K562 (cell line): ENCODE measurements around the gene TIMM10. TPM values are rescaled to one million over a fixed set of nuclear protein-coding genes. Genes with fewer than 3 reads are reported as not detected.

Experiments used
- CGGBP1 ChIP-seq: fragments of 250-450 bp; sonication (Bioruptor Pico); IDR thresholded peaks from 2 replicates; pipeline ENCODE4 v1.9.0; 2021; ENCODE audit warnings: mild to moderate bottlenecking
- CTBP1 ChIP-seq: fragments of 450-650 bp; IDR thresholded peaks from 2 replicates; pipeline ENCODE4 v1.6.1; 2016; ENCODE audit warnings: borderline replicate concordance
- MCM7 ChIP-seq, 2 experiments: fragments of 450-650 bp; IDR thresholded peaks; 2 replicates each; pipeline ENCODE4 v1.6.1; 2016 to 2018
- MYC ChIP-seq, 2 experiments: fragments of 250-450 bp in 1 of 2; sonication (Bioruptor Pico) in 1 of 2; IDR thresholded peaks; 2 replicates each; pipeline versions ENCODE4 v1.5.1 to v1.6.1; 2012 to 2021; ENCODE audit warnings: low read depth in 2 of 2, borderline replicate concordance in 1 of 2, improper control_type of control experiment in 1 of 2, low read length in 1 of 2, mild to moderate bottlenecking in 1 of 2, moderate library complexity in 1 of 2
- TOE1 ChIP-seq, 2 experiments: fragments of 450-650 bp in 1 of 2; sonication (generic) in 1 of 2; formaldehyde crosslinking in 1 of 2; IDR thresholded peaks; 2 replicates each; pipeline versions ENCODE4 v1.7.1 to v1.8.0; 2016 to 2022; ENCODE audit warnings: borderline replicate concordance in 2 of 2, mild to moderate bottlenecking in 2 of 2, antibody characterized with exemption in 1 of 2, inconsistent platforms in 1 of 2, low read depth in 1 of 2, missing genetic modification reagents in 1 of 2, moderate library complexity in 1 of 2
- UBTF ChIP-seq, 2 experiments: IDR thresholded peaks; 2 replicates each; pipeline ENCODE4 v1.6.1; 2012; ENCODE audit warnings: improper control_type of control experiment in 2 of 2, low read depth in 2 of 2, low read length in 2 of 2, borderline replicate concordance in 1 of 2
- ZBTB40 ChIP-seq, 2 experiments: fragments of 450-650 bp in 1 of 2; sonication (generic) in 1 of 2; formaldehyde crosslinking in 1 of 2; IDR thresholded peaks; 2 replicates each; pipeline versions ENCODE4 v1.7.1 to v1.9.0; 2016 to 2022; ENCODE audit warnings: inconsistent platforms in 1 of 2, mild to moderate bottlenecking in 1 of 2, missing genetic modification reagents in 1 of 2
- ZNF280B ChIP-seq: fragments of 250-450 bp; sonication (Bioruptor Pico); IDR thresholded peaks from 2 replicates; pipeline ENCODE4 v1.5.1; 2021; ENCODE audit warnings: mild to moderate bottlenecking
- ZNF384 ChIP-seq: IDR thresholded peaks from 2 replicates; pipeline ENCODE4 v1.6.1; 2012; ENCODE audit warnings: low read depth, low read length, improper control_type of control experiment
- polyA plus RNA-seq, 8 experiments: library from polyadenylated mRNA; depleted of rRNA in 4 of 8; stranded (reverse) in 5 of 8; unstranded in 3 of 8; fragments of >200 nt; fragmentation: Nextera tagmentation in 2 of 8; fragmentation: Illumina TruSeq in 1 of 8; extraction: Ambion mirVana in 2 of 8; extraction: Trizol in 1 of 8; gene quantifications; 2 replicates each; pipeline versions ENCODE4 v1.2.1 to v1.2.3, GENCODE V29; 2011 to 2014; ENCODE audit warnings: inconsistent platforms in 1 of 8, missing spikeins in 1 of 8
- total RNA-seq, 7 experiments: library from RNA; depleted of rRNA in 6 of 7; stranded (reverse); fragments of >200 nt in 6 of 7; fragmentation: Illumina TruSeq in 2 of 7; extraction: Trizol in 2 of 7; gene quantifications; 2 replicates each; pipeline versions ENCODE4 v1.2.1 to v1.2.3, GENCODE V29; 2011 to 2021; ENCODE audit warnings: low replicate concordance in 1 of 7

Gene TIMM10
- total and polyA plus RNA-seq, 9 of the 15 experiments (the other 6 are each of a cell fraction or from before 2014, with no cell fraction given), result 109 to 553 (median 172) TPM

GRCh38 chr11:57530596-57531507 lies at the start of gene TIMM10 (continued):
- TF ChIP-seq ZBTB40 (IDR thresholded peaks at IDR 0.05) (peak; percentile 94), ZBTB40 (CRISPR knock-in tag; IDR thresholded peaks at IDR 0.05) (no peak), ZNF384 (no peak), CTBP1 (peak; percentile 75), TOE1 (IDR thresholded peaks at IDR 0.05; ENCODE audit: borderline replicate concordance) (0 out of 2 replicates have a peak, but pooled peaks have one; percentile 30), TOE1 (CRISPR knock-in tag; IDR thresholded peaks at IDR 0.05; ENCODE audit: borderline replicate concordance, low read depth) (no peak), CGGBP1 (CRISPR knock-in tag) (no peak), MYC (IDR thresholded peaks at IDR 0.05; ENCODE audit: low read depth, low read length) (peak; percentile 90), MYC (CRISPR knock-in tag; IDR thresholded peaks at IDR 0.05; ENCODE audit: borderline replicate concordance, low read depth) (peak; percentile 79; the same call in 1 of the 2 replicates), UBTF (IDR thresholded peaks at IDR 0.05; ENCODE audit: borderline replicate concordance in 1 of 2, low read depth in 2 of 2, low read length in 2 of 2) (peak in 1 of 2 experiments; percentile 46; a peak in 1 of 4 replicates), MCM7 (IDR thresholded peaks at IDR 0.05) (no peak), ZNF280B (CRISPR knock-in tag) (no peak)
